ENCODE measurements around the gene PRR11. TPM values are rescaled to one million over a fixed set of nuclear protein-coding genes. Genes with fewer than 3 reads are reported as not detected.

Gene PRR11
- total RNA-seq (2014; rRNA removed; shearing (Covaris generic)) = 21.9 and 27.3 TPM in 2 replicates
- total RNA-seq (2022) = 106 and 123 TPM in 2 replicates
- Bru-seq, nascent RNA = percentile 90 among the genes with signal in this experiment
- percentile 90 among the genes with signal in this experiment for BruChase-seq, experiment 1, labeled RNA remaining after a 6-hour chase
- BruChase-seq, experiment 2, labeled RNA remaining after a 2-hour chase = percentile 86 among the genes with signal in this experiment
- long read RNA-seq, partial matches to known transcripts = 1 of 9 reads
- long read RNA-seq, other reads (novel, unspliced or antisense) = 5 of 9 reads

GRCh38 chr17:59155439-59156177, at the start of gene PRR11:
Gene PRR11, plus strand, starts transcription at chr17:59155746. Its CDS starts 14,007 bp downstream, at chr17:59169753.
- H3K9me3 ChIP-seq (ENCODE audit: low read length) = no peaks in the 10 kb centered on the region
- H3K79me2 ChIP-seq (ENCODE audit: insufficient read depth, low read depth, low read length) = peaks cover 91% of the 10 kb centered on the region
- H3K36me3 ChIP-seq (ENCODE audit: insufficient read depth, low read length) = peaks cover 40% of the 10 kb centered on the region
- H3K4me3 ChIP-seq (ENCODE audit: low read depth, low read length, poor library complexity, severe bottlenecking) = peak within 1 kb of the TSS; percentile 94
- peak within 1 kb of the TSS; percentile 61 for H2AFZ ChIP-seq (ENCODE audit: low read length)
- H3K4me1 ChIP-seq (ENCODE audit: insufficient read depth, low read length, poor library complexity, severe bottlenecking) = peaks cover 68% of the 10 kb centered on the region
- POLR2A ChIA-PET = interaction anchor here (0.5 to 1.5 kb wide), 11 partner anchors 10 to 525 kb away, joined by 3 to 7 read pairs (median 4); no protein-coding TSS in a partner anchor
- DNase-seq (ENCODE audit: low spot score) = peak; percentile 99
- CTCF ChIA-PET (ENCODE audit: unreplicated experiment) = interaction anchor here (0.6 to 1.3 kb wide), 2 partner anchors 10 to 575 kb away, joined by 3 to 5 read pairs; no protein-coding TSS in a partner anchor
- intact Hi-C loops (cut with micrococcal nuclease; ENCODE audit: unreplicated experiment) = loop anchor here (1.0 to 10.0 kb wide), 4 partner anchors 49 to 821 kb away; partner anchors contain the start of genes RPS6KB1, TRIM37 and TUBD1
- peak within 1 kb of the TSS; percentile 83 for H3K4me2 ChIP-seq (ENCODE audit: low read length)
- BruUV-seq (replicated peaks) = no TSS peak
- no peak for TF ChIP-seq EZH2phosphoT487 (IDR thresholded peaks at IDR 0.05; ENCODE audit: borderline replicate concordance, low read depth, low read length)
- no peak for TF ChIP-seq CTCF (conservative IDR thresholded peaks at IDR 0.05; ENCODE audit: low read length)
- H3K27ac ChIP-seq (ENCODE audit: low read depth, low read length, poor library complexity, severe bottlenecking) = peak within 1 kb of the TSS; percentile 91
- H4K20me1 ChIP-seq (ENCODE audit: insufficient read depth, low read length) = peaks cover 13% of the 10 kb centered on the region; the same call in 1 of the 2 replicates
- H3K9me2 ChIP-seq (ENCODE audit: insufficient read depth, low read length) = no peaks in the 10 kb centered on the region

GRCh38 chr17:59105852-59106462, 49.6 kb upstream of the PRR11 start:
- Histone ChIP-seq H3K27ac (ENCODE audit: low read depth, low read length, poor library complexity, severe bottlenecking) (peak overlapping the region; percentile 77), H3K79me2 (ENCODE audit: insufficient read depth, low read depth, low read length) (peaks cover 65% of the 10 kb centered on the region), H3K4me2 (ENCODE audit: low read length) (peak overlapping the region; percentile 92), H3K36me3 (ENCODE audit: insufficient read depth, low read length) (peaks cover 52% of the 10 kb centered on the region), H4K20me1 (ENCODE audit: insufficient read depth, low read length) (peaks cover 15% of the 10 kb centered on the region; the same call in 1 of the 2 replicates), H3K4me3 (ENCODE audit: low read depth, low read length, poor library complexity, severe bottlenecking) (peak overlapping the region; percentile 91), H2AFZ (ENCODE audit: low read length) (peak overlapping the region; percentile 80), H3K9me3 (ENCODE audit: low read length) (no peaks in the 10 kb centered on the region), H3K4me1 (ENCODE audit: insufficient read depth, low read length, poor library complexity, severe bottlenecking) (peaks cover 30% of the 10 kb centered on the region), H3K9me2 (ENCODE audit: insufficient read depth, low read length) (no peaks in the 10 kb centered on the region)
- DNase-seq (ENCODE audit: low spot score) = peak; percentile 50
- BruUV-seq (replicated peaks) = no TSS peak
- TF ChIP-seq CTCF (conservative IDR thresholded peaks at IDR 0.05; ENCODE audit: low read length) (no peak), EZH2phosphoT487 (IDR thresholded peaks at IDR 0.05; ENCODE audit: borderline replicate concordance, low read depth, low read length) (no peak)
- intact Hi-C loops (cut with micrococcal nuclease; ENCODE audit: unreplicated experiment) = loop anchor here (1.0 kb wide), 1 partner anchor 49 kb away; the partner anchor contains the start of genes PRR11 and SKA2
- ChIA-PET POLR2A (interaction anchor here (0.8 to 1.3 kb wide), 2 partner anchors 11 to 64 kb away, joined by 3 to 8 read pairs; no protein-coding TSS in a partner anchor), CTCF (ENCODE audit: unreplicated experiment) (interaction anchor here (0.5 kb wide), 1 partner anchor 14 kb away, joined by 3 read pairs; no protein-coding TSS in a partner anchor)

Data from OCI-LY7 (cell line).